ENCODE measurements around the gene RBBP9.

DNA sequence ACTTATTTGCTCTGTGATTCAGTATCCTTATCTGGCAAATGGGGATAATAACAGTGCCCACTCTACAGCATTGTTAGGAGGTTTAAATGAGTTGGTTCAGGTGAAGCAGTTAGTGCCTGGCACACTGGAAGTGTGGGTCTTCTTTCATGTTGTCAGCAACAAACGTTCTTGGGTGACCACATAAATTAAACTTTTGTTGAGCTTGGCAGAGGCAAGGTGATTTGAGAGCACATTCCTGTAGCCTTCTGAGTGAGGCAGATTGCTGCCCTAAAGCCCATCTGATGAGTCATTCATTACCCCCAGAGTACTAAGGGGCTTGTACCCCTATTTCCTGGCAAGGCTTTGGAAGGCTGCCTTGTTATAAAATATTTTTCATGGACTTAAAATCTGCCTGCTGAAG, 36.5 kb upstream of the RBBP9 start:
- TF ChIP-seq RAD21 (IDR thresholded peaks at IDR 0.05) (no peak), NR2F2 (IDR thresholded peaks at IDR 0.05) (no peak), JUND (IDR thresholded peaks at IDR 0.05) (no peak)
- TF ChIP-seq, protein P1, sequence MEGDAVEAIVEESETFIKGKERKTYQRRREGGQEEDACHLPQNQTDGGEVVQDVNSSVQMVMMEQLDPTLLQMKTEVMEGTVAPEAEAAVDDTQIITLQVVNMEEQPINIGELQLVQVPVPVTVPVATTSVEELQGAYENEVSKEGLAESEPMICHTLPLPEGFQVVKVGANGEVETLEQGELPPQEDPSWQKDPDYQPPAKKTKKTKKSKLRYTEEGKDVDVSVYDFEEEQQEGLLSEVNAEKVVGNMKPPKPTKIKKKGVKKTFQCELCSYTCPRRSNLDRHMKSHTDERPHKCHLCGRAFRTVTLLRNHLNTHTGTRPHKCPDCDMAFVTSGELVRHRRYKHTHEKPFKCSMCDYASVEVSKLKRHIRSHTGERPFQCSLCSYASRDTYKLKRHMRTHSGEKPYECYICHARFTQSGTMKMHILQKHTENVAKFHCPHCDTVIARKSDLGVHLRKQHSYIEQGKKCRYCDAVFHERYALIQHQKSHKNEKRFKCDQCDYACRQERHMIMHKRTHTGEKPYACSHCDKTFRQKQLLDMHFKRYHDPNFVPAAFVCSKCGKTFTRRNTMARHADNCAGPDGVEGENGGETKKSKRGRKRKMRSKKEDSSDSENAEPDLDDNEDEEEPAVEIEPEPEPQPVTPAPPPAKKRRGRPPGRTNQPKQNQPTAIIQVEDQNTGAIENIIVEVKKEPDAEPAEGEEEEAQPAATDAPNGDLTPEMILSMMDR (IDR thresholded peaks at IDR 0.05; ENCODE audit: low read depth, low read length, missing input control) = no peak
